ENCODE results near the gene AAK1.

GRCh38 chr2:69471793-69472192, 171.7 kb downstream of the AAK1 start:
- no peak for TF ChIP-seq CTCF (optimal IDR thresholded peaks at IDR 0.05 in 1 of 3, IDR thresholded peaks at IDR 0.05 in 1 of 3, conservative IDR thresholded peaks at IDR 0.05 in 1 of 3; ENCODE audit: extremely low read depth in 1 of 3, insufficient read depth in 2 of 3, low read length in 3 of 3)
- TF ChIP-seq EZH2 (IDR thresholded peaks at IDR 0.05; ENCODE audit: low read length): no peak

All from keratinocyte (primary cell).